ENCODE measurements around the gene ING5.

- no peak for TF ChIP-seq POLR2A (IDR thresholded peaks at IDR 0.05)
- TF ChIP-seq CTCF (IDR thresholded peaks at IDR 0.05): no peak
- no peak for TF ChIP-seq EP300 (IDR thresholded peaks at IDR 0.05)
Measured at GRCh38 chr2:241672243-241673188, 29.3 kb upstream of the ING5 start.
